Mesendoderm (in vitro differentiated cells): Measurements from ENCODE around the gene PQBP1. TPM values are rescaled to one million over a fixed set of nuclear protein-coding genes. Genes with fewer than 3 reads are reported as not detected.
"Not testable (repeated sequence)": the region's sequence is repeated elsewhere in the genome, so short reads cannot be mapped to it uniquely, and the experiment has no call there.

Experiments used
- DNase-seq: peaks from one replicate; pipeline ENCODE4 v3.0.0; 2013
- H2AK5ac ChIP-seq: 2 replicates; pipeline ENCODE4 v1.6.1; 2013; ENCODE audit warnings: low read length, inconsistent platforms
- H2BK120ac ChIP-seq: 2 replicates; pipeline ENCODE4 v1.6.1; 2013; ENCODE audit warnings: low read depth, mild to moderate bottlenecking, low read length, moderate library complexity, mixed read lengths
- H2BK15ac ChIP-seq: replicated peaks from 2 replicates; pipeline ENCODE4 v1.6.1; 2013; ENCODE audit warnings: low read depth, mild to moderate bottlenecking, moderate library complexity
- H2BK5ac ChIP-seq: 2 replicates; pipeline ENCODE4 v1.6.1; 2013; ENCODE audit warnings: low read length, inconsistent platforms
- H3K18ac ChIP-seq: 2 replicates; pipeline ENCODE4 v1.6.1; 2013; ENCODE audit warnings: mild to moderate bottlenecking, low read length, mixed read lengths
- H3K23ac ChIP-seq: one replicate; pipeline ENCODE4 v1.6.1; 2013; ENCODE audit warnings: low read length
- H3K27ac ChIP-seq: 2 replicates; pipeline ENCODE4 v1.5.1; 2013; ENCODE audit warnings: low read depth, mild to moderate bottlenecking, inconsistent platforms, low read length, moderate library complexity
- H3K27me3 ChIP-seq: 2 replicates; pipeline ENCODE4 v1.6.1; 2013; ENCODE audit warnings: low read length, control low read depth, mild to moderate bottlenecking, inconsistent platforms; ENCODE audit not compliant: insufficient read depth, poor library complexity
- H3K36me3 ChIP-seq: 2 replicates; pipeline ENCODE4 v1.6.1; 2013; ENCODE audit warnings: low read length, inconsistent platforms; ENCODE audit not compliant: control insufficient read depth, insufficient read depth
- H3K4ac ChIP-seq: one replicate; pipeline ENCODE4 v1.6.1; 2013; ENCODE audit warnings: low read depth, mild to moderate bottlenecking, low read length, moderate library complexity
- H3K4me1 ChIP-seq: 2 replicates; pipeline ENCODE4 v1.6.1; 2013; ENCODE audit warnings: low read depth, low read length, inconsistent platforms; ENCODE audit not compliant: control insufficient read depth
- H3K4me2 ChIP-seq: 2 replicates; pipeline ENCODE4 v1.6.1; 2013; ENCODE audit warnings: low read length
- H3K4me3 ChIP-seq: 2 replicates; pipeline ENCODE4 v1.5.1; 2013; ENCODE audit warnings: mild to moderate bottlenecking, low read length
- H3K56ac ChIP-seq: one replicate; pipeline ENCODE4 v1.6.1; 2013; ENCODE audit warnings: low read length
- H3K79me1 ChIP-seq: 2 replicates; pipeline ENCODE4 v1.6.1; 2013; ENCODE audit warnings: low read length, inconsistent platforms
- H3K79me2 ChIP-seq: 2 replicates; pipeline ENCODE4 v1.6.1; 2013; ENCODE audit warnings: mild to moderate bottlenecking, low read length; ENCODE audit not compliant: control insufficient read depth, insufficient read depth
- H3K9ac ChIP-seq: 2 replicates; pipeline ENCODE4 v1.6.1; 2013; ENCODE audit warnings: low read length, inconsistent platforms
- H4K5ac ChIP-seq: one replicate; pipeline ENCODE4 v1.6.1; 2013; ENCODE audit warnings: low read length
- H4K8ac ChIP-seq: one replicate; pipeline ENCODE4 v1.6.1; 2013; ENCODE audit warnings: low read depth, mild to moderate bottlenecking, control low read depth, low read length, moderate library complexity
- WGBS: extraction: QIAGEN DNeasy Blood & Tissue Kit; methylation state at CpG from one replicate; pipeline ENCODE4 v1.1.7; 2013; ENCODE audit warnings: low lambda C conversion rate, missing lambda C conversion rate; ENCODE audit not compliant: insufficient coverage; ENCODE audit errors: extremely low coverage; 5-methylcytosine and 5-hydroxymethylcytosine counted together
- polyA plus RNA-seq, 2 experiments: library from polyadenylated mRNA; stranded (reverse); fragments of 200-250 nt; gene quantifications; one replicate each; pipeline ENCODE4 v1.2.3, GENCODE V29; 2013

Gene PQBP1, protein sequence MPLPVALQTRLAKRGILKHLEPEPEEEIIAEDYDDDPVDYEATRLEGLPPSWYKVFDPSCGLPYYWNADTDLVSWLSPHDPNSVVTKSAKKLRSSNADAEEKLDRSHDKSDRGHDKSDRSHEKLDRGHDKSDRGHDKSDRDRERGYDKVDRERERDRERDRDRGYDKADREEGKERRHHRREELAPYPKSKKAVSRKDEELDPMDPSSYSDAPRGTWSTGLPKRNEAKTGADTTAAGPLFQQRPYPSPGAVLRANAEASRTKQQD
- polyA plus RNA-seq (2013, experiment 1 of 2): 83.0 TPM
- polyA plus RNA-seq (2013, experiment 2 of 2): 83.7 TPM

DNA sequence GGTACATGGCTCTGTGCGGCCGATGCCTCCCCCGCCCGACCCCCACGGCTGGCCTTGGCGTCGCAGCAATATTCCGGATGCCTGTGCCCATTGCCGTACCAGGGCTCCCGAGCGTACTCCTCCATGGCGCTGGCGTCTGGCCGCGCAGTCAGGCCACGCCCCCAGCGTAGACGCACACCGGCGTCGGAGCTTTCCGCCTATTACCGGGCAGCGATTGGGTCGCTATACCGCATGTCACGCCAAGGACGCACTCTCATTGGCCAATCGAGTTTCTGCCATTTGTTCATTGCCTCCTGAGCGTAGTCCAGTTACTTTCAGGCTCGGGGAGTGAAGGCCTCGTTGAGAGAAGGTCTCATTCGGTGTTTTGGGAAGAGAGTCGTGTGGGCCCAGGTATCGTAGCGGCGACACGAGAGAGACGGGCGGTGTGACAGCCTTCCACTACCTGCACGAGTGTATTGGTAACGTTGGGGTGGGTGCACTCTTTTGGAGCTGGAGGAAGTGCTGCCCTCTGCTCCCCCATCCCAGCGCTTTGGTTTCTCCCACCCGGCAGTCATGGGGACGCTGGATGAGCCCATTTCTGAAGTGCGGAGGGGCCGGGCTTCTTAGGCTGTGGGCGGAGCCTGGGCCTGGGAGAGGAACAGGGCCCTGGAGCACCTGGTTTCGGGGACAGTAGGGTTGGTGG, at the start of gene PQBP1, which contains the start of gene TIMM17B:
TSS of gene PQBP1 (plus strand) at position 306 of the 682 bp plus-strand sequence. CDS start 580 bp downstream, outside the sequence.
TSS of gene TIMM17B (minus strand) at position 144 of the 682 bp plus-strand sequence. CDS start at position 125, 19 bp downstream.
- H4K5ac ChIP-seq: no peak within 1 kb of the TSS
- H3K27ac ChIP-seq: peak within 1 kb of the TSS; percentile 93
- H2BK5ac ChIP-seq: peak within 1 kb of the TSS; percentile 50
- H2AK5ac ChIP-seq: no peak within 1 kb of the TSS
- H2BK120ac ChIP-seq: no peak within 1 kb of the TSS
- DNase-seq: peak; percentile 98
- no peak within 1 kb of the TSS for H3K4ac ChIP-seq
- peaks cover 10% of the 10 kb centered on the region for H3K79me2 ChIP-seq
- H3K4me3 ChIP-seq: peak within 1 kb of the TSS; percentile 84
- H3K56ac ChIP-seq: peak within 1 kb of the TSS; percentile 98
- no CpG with 5 or more reads among the region's 49 CpGs for WGBS
- no peaks in the 10 kb centered on the region for H3K4me1 ChIP-seq
- H3K36me3 ChIP-seq: peaks cover 2% of the 10 kb centered on the region
- peak within 1 kb of the TSS; percentile 91 for H3K9ac ChIP-seq
- H4K8ac ChIP-seq: no peak within 1 kb of the TSS
- H3K23ac ChIP-seq: no peak within 1 kb of the TSS
- no peak within 1 kb of the TSS for H2BK15ac ChIP-seq
- H3K79me1 ChIP-seq: no peaks in the 10 kb centered on the region
- peak within 1 kb of the TSS; percentile 67 for H3K4me2 ChIP-seq
- H3K27me3 ChIP-seq: no peaks in the 10 kb centered on the region
- peak within 1 kb of the TSS; percentile 64 for H3K18ac ChIP-seq

DNA sequence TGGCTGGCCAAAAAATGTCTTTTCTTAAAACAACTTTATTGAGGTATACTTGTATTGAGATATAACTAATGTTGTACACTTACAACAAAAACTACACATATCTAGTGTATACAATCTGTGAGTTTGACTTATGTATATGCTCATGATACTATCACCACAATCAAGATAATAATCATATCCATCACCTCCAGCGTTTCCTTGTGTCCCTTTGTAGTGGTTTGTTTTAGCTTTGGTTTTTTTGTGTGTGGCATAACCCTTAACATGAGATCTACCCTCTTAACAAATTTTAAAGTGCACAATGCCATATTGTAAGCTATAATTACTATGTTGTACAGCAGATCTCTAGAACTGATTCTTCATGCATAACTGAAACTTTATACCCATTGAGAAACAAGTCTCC, 48.9 kb upstream of the PQBP1 start:
- no peak overlapping the region for H3K18ac ChIP-seq
- H3K9ac ChIP-seq: no peak overlapping the region
- no peak overlapping the region for H3K56ac ChIP-seq
- no peak overlapping the region for H2BK5ac ChIP-seq
- no peak overlapping the region for H3K4me2 ChIP-seq
- no peak overlapping the region for H3K4me3 ChIP-seq
- DNase-seq: no peak
- no peak overlapping the region for H3K4ac ChIP-seq
- no peak overlapping the region for H3K27ac ChIP-seq
- no CpG with 5 or more reads among the region's 1 CpG for WGBS
- no peaks in the 10 kb centered on the region for H3K27me3 ChIP-seq
- H4K5ac ChIP-seq: no peak overlapping the region
- H3K79me1 ChIP-seq: no peaks in the 10 kb centered on the region
- H2BK120ac ChIP-seq: no peak overlapping the region
- H3K4me1 ChIP-seq: no peaks in the 10 kb centered on the region
- H3K36me3 ChIP-seq: no peaks in the 10 kb centered on the region
- no peak overlapping the region for H3K23ac ChIP-seq
- no peak overlapping the region for H2AK5ac ChIP-seq
- no peak overlapping the region for H4K8ac ChIP-seq
- H2BK15ac ChIP-seq: no peak overlapping the region
- no peaks in the 10 kb centered on the region for H3K79me2 ChIP-seq

DNA sequence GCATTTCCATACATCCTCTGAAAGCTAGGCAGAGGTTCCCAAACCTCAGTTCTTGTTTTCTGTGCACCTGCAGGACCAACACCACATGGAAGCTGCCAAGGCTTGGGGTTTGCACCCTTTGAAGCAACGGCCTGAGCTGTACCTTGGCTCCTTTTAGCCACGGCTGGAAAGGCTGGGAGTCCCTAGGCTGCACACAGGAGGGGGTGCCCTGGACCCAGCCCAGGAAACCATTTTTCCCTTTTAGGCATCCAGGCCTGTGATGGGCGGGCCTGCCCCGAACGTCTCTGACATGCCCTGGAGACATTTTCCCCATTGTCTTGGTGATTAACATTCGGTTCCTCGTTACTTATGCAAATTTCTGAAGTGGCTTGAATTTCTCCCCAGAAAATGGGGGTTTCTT, 44.9 kb upstream of the PQBP1 start:
- Histone ChIP-seq H4K8ac (no peak overlapping the region), H3K18ac (no peak overlapping the region), H3K56ac (no peak overlapping the region), H3K9ac (no peak overlapping the region), H2BK15ac (no peak overlapping the region), H3K27ac (no peak overlapping the region), H3K79me2 (no peaks in the 10 kb centered on the region), H2AK5ac (no peak overlapping the region), H3K79me1 (no peaks in the 10 kb centered on the region), H3K4me2 (no peak overlapping the region), H3K4me3 (no peak overlapping the region), H3K4ac (no peak overlapping the region), H2BK120ac (no peak overlapping the region), H3K27me3 (no peaks in the 10 kb centered on the region), H4K5ac (no peak overlapping the region), H3K23ac (no peak overlapping the region), H3K4me1 (no peaks in the 10 kb centered on the region), H3K36me3 (no peaks in the 10 kb centered on the region), H2BK5ac (no peak overlapping the region)
- no CpG with 5 or more reads among the region's 7 CpGs for WGBS
- no peak for DNase-seq

DNA sequence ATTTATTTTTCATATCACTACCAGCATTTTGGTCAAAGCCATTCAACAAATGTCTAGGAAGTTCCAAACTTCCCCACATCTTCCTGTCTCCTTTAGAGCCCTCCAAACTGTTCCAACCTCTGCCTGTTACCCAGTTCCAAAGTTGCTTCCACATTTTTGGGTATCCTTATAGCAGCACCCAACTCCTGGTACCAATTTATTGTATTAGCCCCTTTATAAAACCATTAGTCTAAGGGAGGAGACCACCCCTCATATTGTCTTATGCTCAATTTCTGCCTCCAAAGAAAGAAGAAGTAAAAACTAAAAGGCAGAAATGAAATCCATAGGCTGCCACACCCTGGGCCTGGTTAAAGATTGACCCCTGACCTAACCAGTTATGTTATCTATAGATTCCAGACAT, 44.2 kb upstream of the PQBP1 start:
- not testable (repeated sequence) for H4K8ac ChIP-seq, H2BK15ac ChIP-seq, H3K4me1 ChIP-seq, H4K5ac ChIP-seq, H3K9ac ChIP-seq, H3K4me2 ChIP-seq, H3K79me2 ChIP-seq, H2BK120ac ChIP-seq, H3K79me1 ChIP-seq, H2BK5ac ChIP-seq, H3K4ac ChIP-seq, H3K4me3 ChIP-seq, H2AK5ac ChIP-seq, H3K27me3 ChIP-seq, H3K23ac ChIP-seq, H3K18ac ChIP-seq, H3K36me3 ChIP-seq, H3K56ac ChIP-seq, DNase-seq, H3K27ac ChIP-seq

DNA sequence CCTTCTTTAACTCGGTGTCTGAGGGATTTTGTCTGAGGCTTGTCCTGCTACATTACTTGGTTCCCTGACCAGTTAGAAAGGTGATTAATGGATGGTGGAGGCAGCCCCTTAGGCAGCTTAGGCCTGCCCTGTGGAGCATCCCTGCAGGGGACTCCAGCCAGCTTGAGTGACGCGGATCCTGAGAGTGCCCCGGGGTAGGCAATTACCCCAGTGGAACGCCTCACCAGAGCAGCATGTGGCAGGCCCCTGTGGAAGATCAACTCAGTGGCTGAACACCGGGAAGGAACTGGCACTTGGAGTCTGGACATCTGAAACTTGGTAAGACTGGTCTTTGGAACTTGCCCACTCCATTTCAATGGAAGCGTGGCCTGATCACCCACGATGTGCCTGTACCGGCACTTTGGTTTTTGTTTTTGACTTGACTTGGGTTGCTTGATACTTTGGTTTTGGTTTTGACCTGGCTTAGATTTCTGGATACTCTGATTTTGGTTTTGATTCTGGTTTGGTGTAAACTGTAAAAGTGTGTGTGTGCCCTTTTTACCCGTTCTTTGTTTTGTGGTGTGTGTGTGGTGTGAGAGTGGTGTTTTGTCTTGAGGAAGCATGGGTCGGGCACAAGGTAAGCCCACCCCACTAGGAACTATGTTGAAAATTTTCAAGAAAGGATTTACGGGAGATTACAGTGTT, 43.5 kb upstream of the PQBP1 start:
- not testable (repeated sequence) for H3K4me2 ChIP-seq, H3K4me1 ChIP-seq, H3K36me3 ChIP-seq, H2BK15ac ChIP-seq, DNase-seq, H3K27me3 ChIP-seq, H3K4ac ChIP-seq, H2AK5ac ChIP-seq, H3K4me3 ChIP-seq, H4K5ac ChIP-seq, H2BK5ac ChIP-seq, H3K9ac ChIP-seq, H3K79me1 ChIP-seq, H3K23ac ChIP-seq, H3K27ac ChIP-seq, H3K79me2 ChIP-seq, H2BK120ac ChIP-seq, H3K56ac ChIP-seq, H3K18ac ChIP-seq, H4K8ac ChIP-seq
- WGBS: no CpG with 5 or more reads among the region's 12 CpGs
